ENCODE results near the gene ACOT7.

DNA sequence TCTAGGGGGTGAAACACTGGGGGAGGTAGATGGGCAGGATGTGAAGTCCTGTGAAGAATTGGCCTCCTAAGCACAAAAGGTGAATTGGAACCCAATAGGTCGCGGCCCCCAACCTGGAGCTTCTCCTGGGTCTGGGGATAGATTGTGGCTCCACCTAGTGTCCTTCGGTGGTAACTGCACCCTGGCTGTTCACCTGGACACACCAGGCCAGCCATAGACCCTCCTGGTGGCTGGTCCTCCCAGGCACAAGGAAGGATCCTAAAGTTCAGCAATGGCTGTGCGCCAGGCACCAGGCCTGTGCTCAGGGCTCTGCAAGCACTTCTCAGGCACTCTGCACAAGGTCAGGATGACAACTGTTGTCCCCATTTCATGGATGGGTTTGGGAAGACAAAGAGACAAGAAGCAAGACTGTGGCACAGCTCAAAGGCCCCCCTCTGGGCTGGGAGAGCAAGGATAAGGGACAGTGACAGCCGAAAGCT lies 44.5 kb upstream of the ACOT7 start:
- TF ChIP-seq, protein P1, sequence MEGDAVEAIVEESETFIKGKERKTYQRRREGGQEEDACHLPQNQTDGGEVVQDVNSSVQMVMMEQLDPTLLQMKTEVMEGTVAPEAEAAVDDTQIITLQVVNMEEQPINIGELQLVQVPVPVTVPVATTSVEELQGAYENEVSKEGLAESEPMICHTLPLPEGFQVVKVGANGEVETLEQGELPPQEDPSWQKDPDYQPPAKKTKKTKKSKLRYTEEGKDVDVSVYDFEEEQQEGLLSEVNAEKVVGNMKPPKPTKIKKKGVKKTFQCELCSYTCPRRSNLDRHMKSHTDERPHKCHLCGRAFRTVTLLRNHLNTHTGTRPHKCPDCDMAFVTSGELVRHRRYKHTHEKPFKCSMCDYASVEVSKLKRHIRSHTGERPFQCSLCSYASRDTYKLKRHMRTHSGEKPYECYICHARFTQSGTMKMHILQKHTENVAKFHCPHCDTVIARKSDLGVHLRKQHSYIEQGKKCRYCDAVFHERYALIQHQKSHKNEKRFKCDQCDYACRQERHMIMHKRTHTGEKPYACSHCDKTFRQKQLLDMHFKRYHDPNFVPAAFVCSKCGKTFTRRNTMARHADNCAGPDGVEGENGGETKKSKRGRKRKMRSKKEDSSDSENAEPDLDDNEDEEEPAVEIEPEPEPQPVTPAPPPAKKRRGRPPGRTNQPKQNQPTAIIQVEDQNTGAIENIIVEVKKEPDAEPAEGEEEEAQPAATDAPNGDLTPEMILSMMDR (conservative IDR thresholded peaks at IDR 0.05; ENCODE audit: low read depth in 2 of 2): peak; percentile 91 to 92
- TF ChIP-seq ZNF114 (CRISPR knock-in tag; IDR thresholded peaks at IDR 0.05) (no peak), EZH2phosphoT487 (IDR thresholded peaks at IDR 0.05; ENCODE audit: unreplicated experiment) (no peak), EZH2 (IDR thresholded peaks at IDR 0.05; ENCODE audit: low read depth, unreplicated experiment) (no peak), POLR2AphosphoS5 (IDR thresholded peaks at IDR 0.05; ENCODE audit: low read depth) (no peak), STAT1 (IDR thresholded peaks at IDR 0.05; ENCODE audit: unreplicated experiment) (no peak)
- TF ChIP-seq, protein P2, sequence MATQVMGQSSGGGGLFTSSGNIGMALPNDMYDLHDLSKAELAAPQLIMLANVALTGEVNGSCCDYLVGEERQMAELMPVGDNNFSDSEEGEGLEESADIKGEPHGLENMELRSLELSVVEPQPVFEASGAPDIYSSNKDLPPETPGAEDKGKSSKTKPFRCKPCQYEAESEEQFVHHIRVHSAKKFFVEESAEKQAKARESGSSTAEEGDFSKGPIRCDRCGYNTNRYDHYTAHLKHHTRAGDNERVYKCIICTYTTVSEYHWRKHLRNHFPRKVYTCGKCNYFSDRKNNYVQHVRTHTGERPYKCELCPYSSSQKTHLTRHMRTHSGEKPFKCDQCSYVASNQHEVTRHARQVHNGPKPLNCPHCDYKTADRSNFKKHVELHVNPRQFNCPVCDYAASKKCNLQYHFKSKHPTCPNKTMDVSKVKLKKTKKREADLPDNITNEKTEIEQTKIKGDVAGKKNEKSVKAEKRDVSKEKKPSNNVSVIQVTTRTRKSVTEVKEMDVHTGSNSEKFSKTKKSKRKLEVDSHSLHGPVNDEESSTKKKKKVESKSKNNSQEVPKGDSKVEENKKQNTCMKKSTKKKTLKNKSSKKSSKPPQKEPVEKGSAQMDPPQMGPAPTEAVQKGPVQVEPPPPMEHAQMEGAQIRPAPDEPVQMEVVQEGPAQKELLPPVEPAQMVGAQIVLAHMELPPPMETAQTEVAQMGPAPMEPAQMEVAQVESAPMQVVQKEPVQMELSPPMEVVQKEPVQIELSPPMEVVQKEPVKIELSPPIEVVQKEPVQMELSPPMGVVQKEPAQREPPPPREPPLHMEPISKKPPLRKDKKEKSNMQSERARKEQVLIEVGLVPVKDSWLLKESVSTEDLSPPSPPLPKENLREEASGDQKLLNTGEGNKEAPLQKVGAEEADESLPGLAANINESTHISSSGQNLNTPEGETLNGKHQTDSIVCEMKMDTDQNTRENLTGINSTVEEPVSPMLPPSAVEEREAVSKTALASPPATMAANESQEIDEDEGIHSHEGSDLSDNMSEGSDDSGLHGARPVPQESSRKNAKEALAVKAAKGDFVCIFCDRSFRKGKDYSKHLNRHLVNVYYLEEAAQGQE (IDR thresholded peaks at IDR 0.05; ENCODE audit: unreplicated experiment): no peak
- TF ChIP-seq, protein P3, sequence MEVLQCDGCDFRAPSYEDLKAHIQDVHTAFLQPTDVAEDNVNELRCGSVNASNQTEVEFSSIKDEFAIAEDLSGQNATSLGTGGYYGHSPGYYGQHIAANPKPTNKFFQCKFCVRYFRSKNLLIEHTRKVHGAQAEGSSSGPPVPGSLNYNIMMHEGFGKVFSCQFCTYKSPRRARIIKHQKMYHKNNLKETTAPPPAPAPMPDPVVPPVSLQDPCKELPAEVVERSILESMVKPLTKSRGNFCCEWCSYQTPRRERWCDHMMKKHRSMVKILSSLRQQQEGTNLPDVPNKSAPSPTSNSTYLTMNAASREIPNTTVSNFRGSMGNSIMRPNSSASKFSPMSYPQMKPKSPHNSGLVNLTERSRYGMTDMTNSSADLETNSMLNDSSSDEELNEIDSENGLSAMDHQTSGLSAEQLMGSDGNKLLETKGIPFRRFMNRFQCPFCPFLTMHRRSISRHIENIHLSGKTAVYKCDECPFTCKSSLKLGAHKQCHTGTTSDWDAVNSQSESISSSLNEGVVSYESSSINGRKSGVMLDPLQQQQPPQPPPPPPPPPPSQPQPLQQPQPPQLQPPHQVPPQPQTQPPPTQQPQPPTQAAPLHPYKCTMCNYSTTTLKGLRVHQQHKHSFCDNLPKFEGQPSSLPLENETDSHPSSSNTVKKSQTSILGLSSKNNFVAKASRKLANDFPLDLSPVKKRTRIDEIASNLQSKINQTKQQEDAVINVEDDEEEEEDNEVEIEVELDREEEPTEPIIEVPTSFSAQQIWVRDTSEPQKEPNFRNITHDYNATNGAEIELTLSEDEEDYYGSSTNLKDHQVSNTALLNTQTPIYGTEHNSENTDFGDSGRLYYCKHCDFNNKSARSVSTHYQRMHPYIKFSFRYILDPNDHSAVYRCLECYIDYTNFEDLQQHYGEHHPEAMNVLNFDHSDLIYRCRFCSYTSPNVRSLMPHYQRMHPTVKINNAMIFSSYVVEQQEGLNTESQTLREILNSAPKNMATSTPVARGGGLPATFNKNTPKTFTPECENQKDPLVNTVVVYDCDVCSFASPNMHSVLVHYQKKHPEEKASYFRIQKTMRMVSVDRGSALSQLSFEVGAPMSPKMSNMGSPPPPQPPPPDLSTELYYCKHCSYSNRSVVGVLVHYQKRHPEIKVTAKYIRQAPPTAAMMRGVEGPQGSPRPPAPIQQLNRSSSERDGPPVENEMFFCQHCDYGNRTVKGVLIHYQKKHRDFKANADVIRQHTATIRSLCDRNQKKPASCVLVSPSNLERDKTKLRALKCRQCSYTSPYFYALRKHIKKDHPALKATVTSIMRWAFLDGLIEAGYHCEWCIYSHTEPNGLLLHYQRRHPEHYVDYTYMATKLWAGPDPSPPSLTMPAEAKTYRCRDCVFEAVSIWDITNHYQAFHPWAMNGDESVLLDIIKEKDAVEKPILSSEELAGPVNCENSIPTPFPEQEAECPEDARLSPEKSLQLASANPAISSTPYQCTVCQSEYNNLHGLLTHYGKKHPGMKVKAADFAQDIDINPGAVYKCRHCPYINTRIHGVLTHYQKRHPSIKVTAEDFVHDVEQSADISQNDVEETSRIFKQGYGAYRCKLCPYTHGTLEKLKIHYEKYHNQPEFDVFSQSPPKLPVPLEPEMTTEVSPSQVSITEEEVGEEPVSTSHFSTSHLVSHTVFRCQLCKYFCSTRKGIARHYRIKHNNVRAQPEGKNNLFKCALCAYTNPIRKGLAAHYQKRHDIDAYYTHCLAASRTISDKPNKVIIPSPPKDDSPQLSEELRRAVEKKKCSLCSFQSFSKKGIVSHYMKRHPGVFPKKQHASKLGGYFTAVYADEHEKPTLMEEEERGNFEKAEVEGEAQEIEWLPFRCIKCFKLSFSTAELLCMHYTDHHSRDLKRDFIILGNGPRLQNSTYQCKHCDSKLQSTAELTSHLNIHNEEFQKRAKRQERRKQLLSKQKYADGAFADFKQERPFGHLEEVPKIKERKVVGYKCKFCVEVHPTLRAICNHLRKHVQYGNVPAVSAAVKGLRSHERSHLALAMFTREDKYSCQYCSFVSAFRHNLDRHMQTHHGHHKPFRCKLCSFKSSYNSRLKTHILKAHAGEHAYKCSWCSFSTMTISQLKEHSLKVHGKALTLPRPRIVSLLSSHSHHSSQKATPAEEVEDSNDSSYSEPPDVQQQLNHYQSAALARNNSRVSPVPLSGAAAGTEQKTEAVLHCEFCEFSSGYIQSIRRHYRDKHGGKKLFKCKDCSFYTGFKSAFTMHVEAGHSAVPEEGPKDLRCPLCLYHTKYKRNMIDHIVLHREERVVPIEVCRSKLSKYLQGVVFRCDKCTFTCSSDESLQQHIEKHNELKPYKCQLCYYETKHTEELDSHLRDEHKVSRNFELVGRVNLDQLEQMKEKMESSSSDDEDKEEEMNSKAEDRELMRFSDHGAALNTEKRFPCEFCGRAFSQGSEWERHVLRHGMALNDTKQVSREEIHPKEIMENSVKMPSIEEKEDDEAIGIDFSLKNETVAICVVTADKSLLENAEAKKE (CRISPR knock-in tag; IDR thresholded peaks at IDR 0.05): no peak

Data from GM23338 (cell line).